GM23338 (cell line): Measurements from ENCODE around the gene NUCKS1. TPM values are rescaled to one million over a fixed set of nuclear protein-coding genes. Genes with fewer than 3 reads are reported as not detected.

Source experiments
- ATAC-seq: fragments of 200-7000 bp; cut with Tn5 transposase; 3 replicates; pipeline ENCODE4 v1.9.1; 2020
- DNase-seq: peaks from one replicate; pipeline ENCODE4 v3.0.0-alpha.2; 2015; ENCODE audit warnings: low spot score
- H2AFZ ChIP-seq: fragments of 200-600 bp; sonication (generic); 2 replicates; pipeline ENCODE4 v1.8.0; 2016; ENCODE audit warnings: antibody characterized with exemption, mild to moderate bottlenecking, moderate library complexity
- H3F3A ChIP-seq: fragments of 200-600 bp; sonication (generic); replicated peaks from 2 replicates; pipeline ENCODE4 v1.8.0; 2017; ENCODE audit warnings: antibody characterized with exemption, mixed run types, low read depth
- H3K27ac ChIP-seq: fragments of 200-600 bp; sonication (generic); 2 replicates; pipeline ENCODE4 v1.6.1; 2016; ENCODE audit warnings: low read depth
- H3K27me3 ChIP-seq: fragments of 200-600 bp; sonication (generic); 2 replicates; pipeline ENCODE4 v1.8.0; 2016; ENCODE audit warnings: mild to moderate bottlenecking, mixed run types, moderate library complexity; ENCODE audit not compliant: insufficient read depth
- H3K36me3 ChIP-seq: fragments of 200-600 bp; sonication (generic); 2 replicates; pipeline ENCODE4 v1.8.0; 2016; ENCODE audit warnings: mild to moderate bottlenecking; ENCODE audit not compliant: insufficient read depth
- H3K4me1 ChIP-seq: fragments of 200-600 bp; sonication (generic); 2 replicates; pipeline ENCODE4 v1.8.0; 2016; ENCODE audit warnings: mild to moderate bottlenecking, moderate library complexity; ENCODE audit not compliant: insufficient read depth
- H3K4me2 ChIP-seq: fragments of 200-600 bp; sonication (generic); 2 replicates; pipeline ENCODE4 v1.7.1; 2017; ENCODE audit warnings: mixed run types
- H3K4me3 ChIP-seq: fragments of 200-600 bp; sonication (generic); 2 replicates; pipeline ENCODE4 v1.6.1; 2016; ENCODE audit warnings: mixed run types
- H3K79me2 ChIP-seq: fragments of 200-600 bp; sonication (generic); replicated peaks from 2 replicates; pipeline ENCODE4 v1.8.0; 2017; ENCODE audit warnings: mild to moderate bottlenecking; ENCODE audit not compliant: insufficient read depth
- H3K9me2 ChIP-seq: fragments of 200-600 bp; sonication (generic); 2 replicates; pipeline ENCODE4 v1.8.0; 2017; ENCODE audit not compliant: insufficient read depth
- H4K20me1 ChIP-seq: fragments of 200-600 bp; sonication (generic); replicated peaks from 2 replicates; pipeline ENCODE4 v1.8.0; 2017; ENCODE audit warnings: mild to moderate bottlenecking; ENCODE audit not compliant: insufficient read depth
- H3K27ac Mint-ChIP-seq: 2 replicates; pipeline ENCODE4 v1.8.0; 2020; ENCODE audit warnings: inconsistent platforms, mild to moderate bottlenecking, moderate library complexity, mixed read lengths
- H3K27me3 Mint-ChIP-seq: 3 replicates; pipeline ENCODE4 v1.8.0; 2022; ENCODE audit warnings: low read depth, mild to moderate bottlenecking, moderate library complexity, mixed read lengths, inconsistent platforms; ENCODE audit not compliant: insufficient read depth, poor library complexity
- H3K36me3 Mint-ChIP-seq: 3 replicates; pipeline ENCODE4 v1.8.0; 2021; ENCODE audit warnings: low read depth, mild to moderate bottlenecking, inconsistent platforms, moderate library complexity, mixed read lengths
- H3K4me1 Mint-ChIP-seq: 3 replicates; pipeline ENCODE4 v1.8.0; 2020; ENCODE audit warnings: mild to moderate bottlenecking, inconsistent platforms, mixed read lengths
- H3K4me3 Mint-ChIP-seq: 3 replicates; pipeline ENCODE4 v1.8.0; 2021; ENCODE audit warnings: moderate library complexity, mild to moderate bottlenecking, inconsistent platforms, mixed read lengths
- H3K9me3 Mint-ChIP-seq: 3 replicates; pipeline ENCODE4 v1.8.0; 2020; ENCODE audit warnings: moderate library complexity, mild to moderate bottlenecking, inconsistent platforms, mixed read lengths
- CREB1 ChIP-seq: fragments of 250-450 bp; sonication (Bioruptor Pico); IDR thresholded peaks from 2 replicates; pipeline ENCODE4 v1.5.0; 2020; ENCODE audit warnings: low read depth, mild to moderate bottlenecking, moderate library complexity
- CTCF ChIP-seq, 2 experiments: fragments of 200-600 bp in 1 of 2; sonication (generic) in 1 of 2; conservative IDR thresholded peaks; 2 replicates each; pipeline versions ENCODE4 v1.5.1 to v1.6.1; 2016 to 2017; ENCODE audit warnings: antibody characterized with exemption in 2 of 2, low read depth in 2 of 2, mild to moderate bottlenecking in 2 of 2, moderate library complexity in 1 of 2
- ETS1 ChIP-seq: IDR thresholded peaks from 2 replicates; pipeline ENCODE4 v1.6.1; 2016; ENCODE audit warnings: antibody characterized with exemption
- EZH2 ChIP-seq: fragments of 200-600 bp; sonication (generic); IDR thresholded peaks from one replicate; pipeline ENCODE4 v1.8.0; 2017; ENCODE audit warnings: antibody characterized with exemption, mild to moderate bottlenecking, low read depth; ENCODE audit not compliant: unreplicated experiment
- EZH2phosphoT487 ChIP-seq: fragments of 200-600 bp; sonication (generic); IDR thresholded peaks from one replicate; pipeline ENCODE4 v1.8.1; 2018; ENCODE audit warnings: antibody characterized with exemption; ENCODE audit not compliant: unreplicated experiment
- JUNB ChIP-seq: IDR thresholded peaks from one replicate; pipeline ENCODE4 v1.6.1; 2016; ENCODE audit warnings: antibody characterized with exemption; ENCODE audit not compliant: unreplicated experiment
- NANOG ChIP-seq: IDR thresholded peaks from 2 replicates; pipeline ENCODE4 v1.6.1; 2016; ENCODE audit warnings: antibody characterized with exemption, borderline replicate concordance
- POLR2AphosphoS5 ChIP-seq: IDR thresholded peaks from 2 replicates; pipeline ENCODE4 v1.6.1; 2016; ENCODE audit warnings: antibody characterized with exemption, low read depth
- REST ChIP-seq: IDR thresholded peaks from one replicate; pipeline ENCODE4 v1.6.1; 2018; ENCODE audit warnings: antibody characterized with exemption; ENCODE audit not compliant: unreplicated experiment
- STAT1 ChIP-seq: IDR thresholded peaks from one replicate; pipeline ENCODE4 v1.6.1; 2016; ENCODE audit warnings: antibody characterized with exemption; ENCODE audit not compliant: unreplicated experiment
- ZNF114 ChIP-seq: fragments of 250-450 bp; sonication (Bioruptor Pico); IDR thresholded peaks from 2 replicates; pipeline ENCODE4 v1.5.0; 2020; ENCODE audit warnings: mild to moderate bottlenecking, moderate library complexity
- ZNF331 ChIP-seq: fragments of 250-450 bp; sonication (Bioruptor Pico); IDR thresholded peaks from 2 replicates; pipeline ENCODE4 v1.5.0; 2020; ENCODE audit warnings: low read depth, mild to moderate bottlenecking, moderate library complexity
- ZNF462 ChIP-seq: fragments of 250-450 bp; sonication (Bioruptor Pico); IDR thresholded peaks from 2 replicates; pipeline ENCODE4 v1.5.0; 2020; ENCODE audit warnings: mild to moderate bottlenecking, moderate library complexity
- polyA plus RNA-seq: library from polyadenylated mRNA; unstranded; fragments of >200 nt; fragmentation: Nextera tagmentation; extraction: Ambion mirVana; gene quantifications from 2 replicates; pipeline ENCODE4 v1.2.1, GENCODE V29; 2016
- total RNA-seq: library from RNA; depleted of rRNA; stranded (reverse); fragments of >200 nt; shearing (Covaris generic); gene quantifications from 2 replicates; pipeline ENCODE4 v1.2.3, GENCODE V29; 2014

NUCKS1 gene
- total and polyA plus RNA-seq, 2 experiments from 2014 or later = 255 to 307 TPM

GRCh38 chr1:205733438-205734175 is 16.4 kb downstream of the NUCKS1 start:
- peaks cover 4% of the 10 kb centered on the region for H3K27me3 Mint-ChIP-seq
- Histone ChIP-seq H3K36me3 (no peaks in the 10 kb centered on the region), H4K20me1 (peaks cover 71% of the 10 kb centered on the region), H3K4me1 (no peaks in the 10 kb centered on the region; the same call in 1 of the 2 replicates), H3K27ac (peak overlapping the region; percentile 3; the same call in 1 of the 2 replicates), H3K27me3 (no peaks in the 10 kb centered on the region), H2AFZ (no peak overlapping the region), H3K9me2 (no peaks in the 10 kb centered on the region), H3K79me2 (peaks cover 100% of the 10 kb centered on the region), H3F3A (no peaks in the 10 kb centered on the region), H3K4me3 (no peak overlapping the region), H3K4me2 (no peak overlapping the region)
- DNase-seq (no peak), ATAC-seq (no peak)
- no peaks in the 10 kb centered on the region for H3K9me3 Mint-ChIP-seq
- no peak for TF ChIP-seq ZNF462 (CRISPR knock-in tag)
- TF ChIP-seq EZH2phosphoT487 = no peak
- no peak for TF ChIP-seq CTCF (conservative IDR thresholded peaks at IDR 0.05; ENCODE audit: low read depth in 2 of 2)
- TF ChIP-seq REST = no peak
- no peak for TF ChIP-seq ZNF331
- TF ChIP-seq ZNF114 = no peak
- TF ChIP-seq NANOG = no peak
- TF ChIP-seq EZH2 = no peak
- no peak for TF ChIP-seq CREB1 (CRISPR knock-in tag)
- TF ChIP-seq JUNB = no peak
- TF ChIP-seq STAT1 = no peak
- no peak for TF ChIP-seq POLR2AphosphoS5
- no peak for TF ChIP-seq ETS1
- H3K27ac Mint-ChIP-seq = no peak overlapping the region
- H3K4me3 Mint-ChIP-seq = no peak overlapping the region
- H3K36me3 Mint-ChIP-seq = peaks cover 52% of the 10 kb centered on the region
- peaks cover 2% of the 10 kb centered on the region; the same call in 2 of the 3 replicates for H3K4me1 Mint-ChIP-seq
